Activated B cell treated with CpG ODN at 0.5 μM for 24 hours (primary cell): Measurements from ENCODE around the gene TIMM23. TPM values are rescaled to one million over a fixed set of nuclear protein-coding genes. Genes with fewer than 3 reads are reported as not detected.
A peak's percentile ranks its signal among the peaks of the same experiment; 100 is the strongest.

ENCODE experiments used
- ATAC-seq: fragments of 200-7000 bp; cut with Tn5 transposase; one replicate; pipeline ENCODE4 v1.10.0; 2021; ENCODE audit warnings: low read depth, mild to moderate bottlenecking, moderate library complexity
- CTCF ChIA-PET: fragments of 350-600 bp; sonication (Branson Sonifier 250); formaldehyde crosslinking; loops from one replicate; lab custom pipeline; 2021; ENCODE audit warnings: antibody characterized with exemption; lab: Charles Lee
- POLR2A ChIA-PET: fragments of 350-600 bp; sonication (Branson Sonifier 250); formaldehyde crosslinking; loops from one replicate; lab custom pipeline; 2021; ENCODE audit warnings: antibody characterized with exemption; lab: Charles Lee
- DNase-seq: peaks from one replicate; pipeline ENCODE4 v3.0.0; 2022
- H3K27ac Mint-ChIP-seq: one replicate; pipeline ENCODE4 v1.8.0; 2020; ENCODE audit warnings: mixed read lengths
- H3K27me3 Mint-ChIP-seq: one replicate; pipeline ENCODE4 v1.8.0; 2021; ENCODE audit warnings: mixed read lengths
- H3K36me3 Mint-ChIP-seq: one replicate; pipeline ENCODE4 v1.8.0; 2021; ENCODE audit warnings: low read depth, mixed read lengths
- H3K4me1 Mint-ChIP-seq: one replicate; pipeline ENCODE4 v1.8.0; 2021; ENCODE audit warnings: mixed read lengths
- H3K4me3 Mint-ChIP-seq: one replicate; pipeline ENCODE4 v1.8.0; 2020; ENCODE audit warnings: mild to moderate bottlenecking, mixed read lengths
- H3K9me3 Mint-ChIP-seq: one replicate; pipeline ENCODE4 v1.8.0; 2020; ENCODE audit warnings: mixed read lengths
- intact Hi-C: fragments of 100-400 bp; cut with micrococcal nuclease; formaldehyde crosslinking; loops from one replicate; pipeline ENCODE4 v1.15.1; 2024
- total RNA-seq: library from RNA; stranded (reverse); gene quantifications from 2 replicates; pipeline ENCODE4 v1.2.3, GENCODE V29; 2022
- TF ChIP-seq, protein P1 (sequence below): fragments of 200-600 bp; IDR thresholded peaks from one replicate; pipeline ENCODE4 v1.8.0; 2022; ENCODE audit warnings: antibody characterized with exemption, mild to moderate bottlenecking

TIMM23 gene
- total RNA-seq, 1 donor from 2014 or later: 47.2 TPM

- POLR2A ChIA-PET: interaction anchor here (1.0 kb wide), 1 partner anchor 779 kb away, joined by 9 read pairs; no protein-coding TSS in a partner anchor
- peak; percentile 22 for ATAC-seq
- peaks cover 60% of the 10 kb centered on the region for H3K4me1 Mint-ChIP-seq
These were observed 56.5 kb downstream of the TIMM23 start for GRCh38 chr10:46028584-46029460.

GRCh38 chr10:46029461-46030030 is 57.3 kb downstream of the TIMM23 start:
- POLR2A ChIA-PET: interaction anchor here (0.9 to 1.0 kb wide), 2 partner anchors 15 to 780 kb away, joined by 3 to 9 read pairs; no protein-coding TSS in a partner anchor
- Mint-ChIP-seq H3K27ac (peak overlapping the region; percentile 89), H3K27me3 (no peaks in the 10 kb centered on the region), H3K4me1 (peaks cover 54% of the 10 kb centered on the region), H3K9me3 (no peaks in the 10 kb centered on the region), H3K36me3 (peaks cover 11% of the 10 kb centered on the region), H3K4me3 (peak overlapping the region; percentile 95)
- TF ChIP-seq, protein P1, sequence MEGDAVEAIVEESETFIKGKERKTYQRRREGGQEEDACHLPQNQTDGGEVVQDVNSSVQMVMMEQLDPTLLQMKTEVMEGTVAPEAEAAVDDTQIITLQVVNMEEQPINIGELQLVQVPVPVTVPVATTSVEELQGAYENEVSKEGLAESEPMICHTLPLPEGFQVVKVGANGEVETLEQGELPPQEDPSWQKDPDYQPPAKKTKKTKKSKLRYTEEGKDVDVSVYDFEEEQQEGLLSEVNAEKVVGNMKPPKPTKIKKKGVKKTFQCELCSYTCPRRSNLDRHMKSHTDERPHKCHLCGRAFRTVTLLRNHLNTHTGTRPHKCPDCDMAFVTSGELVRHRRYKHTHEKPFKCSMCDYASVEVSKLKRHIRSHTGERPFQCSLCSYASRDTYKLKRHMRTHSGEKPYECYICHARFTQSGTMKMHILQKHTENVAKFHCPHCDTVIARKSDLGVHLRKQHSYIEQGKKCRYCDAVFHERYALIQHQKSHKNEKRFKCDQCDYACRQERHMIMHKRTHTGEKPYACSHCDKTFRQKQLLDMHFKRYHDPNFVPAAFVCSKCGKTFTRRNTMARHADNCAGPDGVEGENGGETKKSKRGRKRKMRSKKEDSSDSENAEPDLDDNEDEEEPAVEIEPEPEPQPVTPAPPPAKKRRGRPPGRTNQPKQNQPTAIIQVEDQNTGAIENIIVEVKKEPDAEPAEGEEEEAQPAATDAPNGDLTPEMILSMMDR: no peak
- CTCF ChIA-PET: interaction anchor here (1.2 to 2.4 kb wide), 3 partner anchors 9 to 46 kb away, joined by 3 to 8 read pairs (median 3); no protein-coding TSS in a partner anchor
- intact Hi-C loops: loop anchor here (1.0 to 10.0 kb wide), 8 partner anchors 9 to 1062 kb away; partner anchors contain the start of genes ALOX5, ANTXRL, TIMM23 and ZNF22
- ATAC-seq (no peak), DNase-seq (no peak)

More at GRCh38 chr10:46028584-46029460, 56.5 kb downstream of the TIMM23 start:
- no peaks in the 10 kb centered on the region for H3K27me3 Mint-ChIP-seq
- peak overlapping the region; percentile 46 for H3K27ac Mint-ChIP-seq
- intact Hi-C loops: loop anchor here (1.0 to 10.0 kb wide), 5 partner anchors 47 to 1062 kb away; partner anchors contain the start of gene ALOX5
- TF ChIP-seq, protein P1: no peak
- CTCF ChIA-PET: interaction anchor here (0.8 to 2.4 kb wide), 5 partner anchors 9 to 794 kb away, joined by 3 to 8 read pairs (median 3); no protein-coding TSS in a partner anchor
- peak overlapping the region; percentile 95 for H3K4me3 Mint-ChIP-seq
- H3K36me3 Mint-ChIP-seq: peaks cover 11% of the 10 kb centered on the region
- DNase-seq: no peak
- no peaks in the 10 kb centered on the region for H3K9me3 Mint-ChIP-seq

GRCh38 chr10:46030091-46030937 is 58.0 kb downstream of the TIMM23 start, which contains the start of gene NCOA4:
TSS of gene NCOA4 (minus strand) at chr10:46030623. CDS start at chr10:46016680, 13,943 bp downstream.
- ChIA-PET CTCF (interaction anchor here (1.5 kb wide), 1 partner anchor 11 kb away, joined by 3 read pairs; no protein-coding TSS in a partner anchor), POLR2A (interaction anchor here (0.9 to 1.0 kb wide), 2 partner anchors 15 to 781 kb away, joined by 3 to 9 read pairs; no protein-coding TSS in a partner anchor)
- Mint-ChIP-seq H3K4me1 (peaks cover 46% of the 10 kb centered on the region), H3K36me3 (peaks cover 11% of the 10 kb centered on the region), H3K27ac (peak within 1 kb of the TSS; percentile 89), H3K9me3 (no peaks in the 10 kb centered on the region), H3K27me3 (no peaks in the 10 kb centered on the region), H3K4me3 (peak within 1 kb of the TSS; percentile 95)
- intact Hi-C loops: loop anchor here (1.0 to 10.0 kb wide), 5 partner anchors 10 to 1028 kb away; partner anchors contain the start of genes ANTXRL, TIMM23 and ZNF22
- DNase-seq (peak; percentile 85), ATAC-seq (peak; percentile 98)
- TF ChIP-seq, protein P1: no peak

DNA sequence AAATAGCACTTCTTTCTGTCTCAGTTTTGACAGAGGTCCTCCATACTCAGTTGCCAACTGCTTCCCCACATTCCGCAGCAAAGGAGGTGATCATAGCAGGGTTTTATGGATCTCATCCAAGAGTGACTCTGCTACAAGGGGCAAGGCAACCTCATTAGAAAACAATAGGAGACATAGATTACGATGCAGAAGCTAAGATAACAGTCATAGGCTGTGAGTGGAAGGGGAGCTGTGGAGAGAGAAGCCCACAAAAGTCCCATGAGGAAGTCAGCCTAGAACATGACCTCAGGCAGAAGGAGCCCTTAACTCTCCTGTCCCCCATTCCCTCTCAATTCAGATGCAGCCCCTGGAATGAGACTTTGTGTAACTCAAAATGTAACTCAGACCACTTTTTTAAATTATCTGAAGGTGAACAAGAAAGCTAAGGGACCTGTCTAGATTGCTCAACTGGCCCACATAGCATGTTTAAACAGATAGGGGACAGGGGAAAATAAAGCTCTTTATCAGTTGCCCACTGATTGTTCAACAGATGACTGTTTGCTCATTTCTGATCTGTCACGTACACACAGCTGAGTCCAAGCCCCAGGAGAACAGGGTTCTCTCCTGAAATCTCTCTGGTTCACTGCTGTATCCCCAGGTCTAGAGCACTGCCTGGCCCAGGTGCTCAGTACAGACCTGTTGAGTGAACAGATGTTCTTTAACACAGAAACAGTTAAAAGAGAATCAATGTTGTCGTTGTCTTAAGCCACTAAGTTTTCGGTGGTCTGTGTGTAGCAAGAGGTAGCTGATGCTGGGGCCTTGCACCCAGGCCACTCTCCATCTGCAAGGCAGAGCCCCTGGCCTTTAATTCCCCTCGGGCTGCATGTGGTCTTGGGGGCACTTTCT is 59.6 kb downstream of the TIMM23 start:
- intact Hi-C loops: loop anchor here (2.0 to 10.0 kb wide), 3 partner anchors 75 to 1030 kb away; partner anchors contain the start of genes ANTXRL and ZNF22
- H3K27me3 Mint-ChIP-seq: no peaks in the 10 kb centered on the region
- TF ChIP-seq, protein P1: no peak
- H3K4me1 Mint-ChIP-seq: peaks cover 37% of the 10 kb centered on the region
- no peaks in the 10 kb centered on the region for H3K9me3 Mint-ChIP-seq
- DNase-seq (no peak), ATAC-seq (no peak)
- H3K36me3 Mint-ChIP-seq: peaks cover 8% of the 10 kb centered on the region
- ChIA-PET CTCF (no interaction called here), POLR2A (no interaction called here)
- no peak overlapping the region for H3K27ac Mint-ChIP-seq
- H3K4me3 Mint-ChIP-seq: no peak overlapping the region
